Mucosa of gallbladder (tissue), 1 donor: ENCODE data around the gene GJA4. TPM values are rescaled to one million over a fixed set of nuclear protein-coding genes. Genes with fewer than 3 reads are reported as not detected.
"Not testable (repeated sequence)": the region's sequence is repeated elsewhere in the genome, so short reads cannot be mapped to it uniquely, and the experiment has no call there.

Experiments used
- DNase-seq: peaks from one replicate; pipeline ENCODE4 v3.0.0-alpha.2; 2020; ENCODE audit warnings: low spot score
- total RNA-seq: library from RNA; stranded (reverse); gene quantifications from one replicate; pipeline ENCODE4 v1.2.1, GENCODE V29; 2021
- donor health status: DM: no; HTN: no; CAD: no.

The GJA4 gene
- total RNA-seq, 1 donor from 2014 or later: 9.0 TPM

DNA sequence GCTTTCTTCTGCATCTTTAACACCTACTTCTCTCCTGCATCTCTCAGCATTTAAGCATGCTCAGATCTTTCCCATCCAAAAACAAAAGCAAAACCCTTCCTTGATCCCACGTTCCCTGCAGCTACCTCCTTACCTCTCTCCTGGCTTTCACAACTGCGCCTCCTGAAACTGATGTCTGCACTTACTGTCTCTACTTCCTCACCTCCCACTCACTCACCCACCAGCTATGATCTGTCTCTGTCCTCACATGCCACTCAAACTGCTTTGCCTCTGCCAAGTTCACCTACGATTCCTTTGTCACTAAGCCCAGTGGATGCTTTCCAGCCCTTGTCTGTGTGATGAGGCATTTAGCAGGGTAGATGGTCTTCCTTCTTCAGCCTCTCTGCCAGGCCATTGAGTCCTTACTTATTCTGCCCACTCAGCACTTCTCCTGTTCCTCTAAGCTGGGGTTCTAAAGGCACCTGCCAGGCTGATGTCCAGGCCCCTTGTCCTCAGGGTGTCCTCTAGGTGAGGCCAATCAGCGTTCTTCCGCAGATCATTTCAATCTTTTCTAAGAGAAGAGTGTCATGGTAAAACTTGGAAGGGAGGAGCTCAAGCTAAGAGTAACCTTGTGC, 21.8 kb upstream of the GJA4 start:
- no peak for DNase-seq

DNA sequence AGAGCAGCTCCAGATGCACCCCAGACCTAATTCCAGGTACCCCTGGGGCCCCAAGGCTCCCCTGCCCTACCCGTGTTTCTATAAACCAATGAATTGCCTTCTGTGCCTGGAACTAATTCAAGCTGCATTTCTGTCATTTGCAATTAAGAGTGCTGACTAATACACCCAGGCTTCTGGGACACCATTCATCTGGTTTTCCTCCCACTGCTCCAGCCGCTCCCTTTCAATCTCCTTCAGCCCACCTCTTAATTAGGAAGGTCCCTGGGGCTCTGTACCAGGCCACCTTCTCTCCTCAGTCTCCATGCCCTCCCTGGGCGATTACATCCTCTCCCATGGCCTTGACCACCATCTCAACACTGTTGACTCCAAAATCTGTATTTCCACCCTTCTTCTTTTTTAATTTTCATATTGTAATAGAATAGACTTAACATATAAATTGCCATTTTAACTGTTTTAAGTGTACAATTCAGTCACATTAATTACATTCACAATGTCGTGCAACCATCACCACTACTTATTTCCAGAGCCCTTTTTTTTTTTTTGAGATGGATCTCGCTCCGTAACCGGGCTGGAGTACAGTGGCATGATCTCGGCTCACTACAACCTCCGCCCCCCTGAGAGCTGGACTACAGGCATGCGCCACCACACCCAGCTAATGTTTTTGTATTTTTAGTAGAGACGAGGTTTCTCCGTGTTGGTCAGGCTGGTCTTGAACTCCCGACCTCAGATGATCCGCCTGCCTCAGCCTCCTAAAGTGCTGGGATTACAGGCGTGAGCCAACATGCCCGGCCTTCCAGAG, 21.0 kb upstream of the GJA4 start:
- no peak for DNase-seq

DNA sequence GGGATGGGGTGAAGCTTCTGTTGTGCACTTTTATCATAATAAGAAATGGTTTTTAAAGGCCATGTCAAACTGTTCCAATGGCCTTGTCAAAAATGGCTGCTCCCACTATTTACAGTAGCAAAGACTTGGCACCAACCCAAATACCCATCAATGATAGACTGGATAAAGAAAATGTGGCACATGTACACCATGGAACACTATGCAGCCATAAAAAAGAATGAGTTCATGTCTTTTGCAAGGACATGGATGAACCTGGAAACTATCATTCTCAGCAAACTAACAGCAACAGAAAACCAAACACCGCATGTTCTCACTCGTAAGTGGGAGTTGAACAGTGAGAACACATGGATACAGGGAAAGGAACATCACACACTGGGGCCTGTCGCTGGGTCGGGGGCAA, 19.7 kb upstream of the GJA4 start:
- DNase-seq: not testable (repeated sequence)

DNA sequence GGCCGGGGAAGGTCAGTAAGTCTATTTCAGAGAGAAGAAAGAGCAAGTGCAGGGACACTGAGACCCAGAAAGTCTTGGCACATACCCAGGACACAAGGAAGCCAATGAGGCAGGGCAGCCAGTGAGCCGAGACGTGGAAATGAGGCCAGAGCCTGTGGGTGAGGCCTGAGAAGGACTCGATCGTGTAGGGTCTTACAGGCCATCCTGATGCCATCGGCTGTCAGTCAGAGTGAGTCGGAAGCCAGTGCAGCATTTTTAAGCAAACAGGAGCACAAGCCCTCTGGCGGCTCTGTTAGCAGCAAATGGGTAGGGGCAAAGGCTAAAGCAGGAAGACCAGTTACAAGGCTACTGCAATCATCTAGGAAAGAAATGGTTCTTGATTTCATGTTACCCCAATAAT, 17.8 kb upstream of the GJA4 start:
- no peak for DNase-seq

DNA sequence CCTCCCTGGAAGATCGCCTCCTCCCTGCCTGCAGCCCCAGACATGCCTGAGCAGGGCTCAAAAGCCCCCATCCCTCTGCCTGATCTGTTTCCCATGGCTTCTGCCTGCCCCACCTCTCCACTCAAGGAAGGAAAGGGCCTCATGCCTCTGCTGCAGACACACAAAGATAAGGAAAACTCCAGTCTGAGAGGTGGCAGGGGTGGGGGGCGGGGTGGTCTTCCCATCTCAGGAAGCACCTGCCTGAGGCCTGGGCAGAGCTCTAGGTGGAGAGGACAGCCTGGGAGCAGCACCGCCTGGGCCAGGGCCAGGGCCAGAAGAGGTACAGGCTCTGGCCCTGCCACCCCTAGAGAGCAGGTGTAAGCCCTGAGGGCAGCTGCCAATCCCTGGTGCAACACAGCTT, 15.9 kb upstream of the GJA4 start:
- DNase-seq: no peak

DNA sequence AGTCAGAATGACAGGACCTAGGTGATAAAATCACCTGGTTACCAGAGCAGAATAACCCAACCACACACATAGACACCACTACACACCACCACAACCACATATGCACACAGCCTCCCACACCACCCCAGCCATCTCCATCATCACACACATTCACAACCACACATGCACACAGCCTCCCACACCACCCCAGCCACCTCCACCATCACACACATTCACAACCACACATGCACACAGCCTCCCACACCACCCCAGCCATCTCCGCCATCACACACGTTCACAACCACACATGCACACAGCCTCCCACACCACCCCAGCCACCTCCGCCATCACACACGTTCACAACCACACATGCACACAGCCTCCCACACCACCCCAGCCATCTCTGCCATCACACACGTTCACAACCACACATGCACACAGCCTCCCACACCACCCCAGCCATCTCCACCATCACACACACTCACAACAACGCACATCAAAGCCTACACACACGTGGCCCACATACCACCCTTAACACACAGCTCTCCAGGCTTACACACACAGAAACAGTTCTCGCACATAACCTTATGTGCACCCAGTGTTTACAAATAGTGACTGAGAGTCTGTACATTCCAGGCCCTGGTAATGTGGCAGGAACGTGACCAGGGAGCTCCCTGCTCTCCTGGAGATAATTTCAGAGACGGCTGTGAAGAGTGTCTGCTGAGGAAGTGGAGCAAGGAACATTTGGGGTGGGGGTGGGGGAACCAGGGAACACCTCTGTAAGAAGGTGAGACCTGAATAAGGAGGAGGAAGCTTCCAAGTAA, 15.1 kb upstream of the GJA4 start:
- DNase-seq: no peak

DNA sequence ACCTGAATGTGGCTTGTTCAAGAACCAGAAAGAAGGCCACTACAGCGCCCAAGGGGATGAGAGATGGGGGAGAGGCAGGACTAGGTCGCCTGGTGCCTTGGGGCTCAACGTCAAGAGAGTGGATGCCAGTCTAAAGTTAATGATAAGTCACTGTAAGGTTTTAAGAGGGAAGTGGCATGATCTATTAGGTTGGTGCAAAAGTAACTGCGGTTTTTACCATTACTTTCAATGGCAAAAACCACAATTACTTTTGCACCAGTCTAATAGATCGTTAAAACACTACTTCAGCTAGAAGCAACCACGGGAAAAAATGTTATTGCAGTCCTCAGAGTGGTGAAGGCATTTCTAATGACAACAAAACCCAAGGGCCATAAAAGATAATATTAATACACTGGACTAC, 14.4 kb upstream of the GJA4 start:
- DNase-seq: no peak

DNA sequence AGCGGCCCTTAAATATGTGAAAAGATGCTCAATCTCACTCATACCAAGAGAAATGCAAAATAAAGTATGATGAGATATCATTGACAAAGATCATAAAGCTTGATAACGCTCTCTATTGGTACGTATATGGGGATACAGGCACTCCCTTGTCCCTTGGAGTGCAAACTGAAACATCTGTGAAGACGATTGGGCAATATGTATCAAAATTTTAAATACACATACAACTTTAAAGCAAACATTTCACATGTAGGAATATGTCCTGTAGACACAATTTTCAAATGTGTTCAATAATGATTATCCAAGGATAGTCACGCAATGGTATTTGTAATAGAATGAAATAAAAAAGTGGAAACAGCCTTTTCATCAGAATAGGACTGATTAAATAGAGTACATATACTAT, 13.8 kb upstream of the GJA4 start:
- no peak for DNase-seq

DNA sequence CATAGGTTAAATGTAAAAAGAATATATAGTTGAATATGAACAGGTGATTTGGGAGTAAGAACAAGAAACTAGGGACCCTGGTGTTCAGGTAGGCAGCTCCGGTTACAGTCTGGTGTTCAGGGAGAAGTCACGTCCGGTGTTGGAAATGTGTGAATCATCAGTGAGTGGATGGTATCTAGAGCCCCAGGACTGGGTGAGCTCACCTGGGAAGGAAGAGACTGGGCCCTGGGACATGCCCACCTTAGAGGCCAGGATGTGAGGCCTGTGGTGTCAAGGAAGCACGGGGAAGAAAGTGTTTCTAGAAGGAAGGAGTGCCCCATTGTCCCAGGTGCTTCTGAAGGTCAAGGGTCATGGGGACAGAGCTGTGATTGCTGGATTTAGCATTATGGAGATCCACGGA, 13.3 kb upstream of the GJA4 start:
- DNase-seq: no peak

DNA sequence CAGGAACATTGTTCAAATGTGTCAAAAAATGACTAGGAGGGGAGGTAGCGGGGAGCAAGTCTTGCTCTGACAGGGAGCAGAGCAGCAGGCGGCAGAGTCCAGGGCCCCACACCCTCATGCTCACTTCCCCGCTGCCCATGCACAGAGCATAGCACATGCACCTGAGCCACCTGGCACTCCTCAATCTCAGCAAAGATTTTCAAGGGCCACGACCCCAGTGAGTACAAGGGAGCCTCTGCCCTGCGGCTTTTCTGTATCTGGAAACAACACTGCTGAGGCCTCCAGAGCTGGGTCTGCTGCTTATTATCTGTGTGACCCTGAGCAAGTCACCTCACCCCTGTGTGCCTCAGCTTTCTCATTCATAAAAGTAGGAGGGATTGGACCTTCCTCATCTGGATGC, 12.8 kb upstream of the GJA4 start:
- no peak for DNase-seq

DNA sequence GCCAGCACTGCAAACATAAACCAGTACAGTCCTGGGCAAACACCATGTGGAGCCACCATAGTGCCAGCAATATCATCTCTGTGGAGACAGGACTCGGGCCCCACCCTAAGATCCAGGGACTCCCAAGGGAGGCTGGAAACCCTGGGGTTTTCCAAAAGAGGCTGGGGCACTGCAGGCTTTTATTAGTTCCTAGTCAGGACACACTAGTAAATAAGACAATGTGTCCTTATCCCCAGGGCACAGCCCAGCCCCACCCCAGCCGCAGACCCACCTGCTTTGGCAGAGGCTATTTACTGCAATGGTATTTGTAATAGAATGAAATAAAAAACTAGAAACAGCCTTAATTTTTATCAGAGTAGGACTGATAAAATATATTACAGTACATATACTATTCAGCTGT, 12.3 kb upstream of the GJA4 start:
- DNase-seq: no peak

DNA sequence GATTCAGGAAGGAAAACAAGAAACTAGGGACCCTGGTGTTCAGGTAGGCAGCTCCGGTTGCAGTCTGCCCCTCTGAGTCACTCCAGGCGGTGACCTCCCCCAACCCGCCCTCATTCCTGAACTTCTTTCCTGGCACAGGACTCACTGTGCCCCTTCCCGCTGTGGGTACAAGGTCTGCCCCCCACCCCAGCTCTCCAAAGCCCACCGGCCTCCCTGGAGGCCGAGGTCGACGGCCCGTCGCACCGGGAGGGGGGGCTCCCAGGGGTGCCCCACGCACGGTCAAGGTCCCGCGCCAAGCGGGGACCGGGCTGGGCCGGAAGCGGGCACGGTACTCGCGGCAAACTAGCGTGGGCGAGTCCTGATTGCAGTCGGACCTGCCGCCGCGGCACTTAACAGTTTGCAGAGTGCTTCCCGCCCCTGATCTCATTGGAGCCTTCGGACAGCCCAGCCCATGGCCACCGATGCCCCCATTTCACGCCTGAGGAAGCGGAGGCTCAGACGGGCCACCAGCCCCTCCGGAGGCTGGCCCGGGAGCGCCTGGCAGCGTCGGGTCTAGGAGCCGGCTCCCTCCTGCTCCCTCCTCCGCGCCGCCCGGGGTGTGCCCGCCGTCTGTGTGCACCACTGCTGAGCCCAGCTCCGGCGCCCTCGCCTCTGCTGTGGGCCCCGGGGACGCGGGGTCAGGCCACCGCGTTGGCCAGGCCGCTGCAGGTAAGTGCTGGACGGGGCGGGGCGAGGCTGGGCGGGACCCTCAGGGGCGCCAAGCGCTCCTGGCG, 11.5 kb upstream of the GJA4 start, which contains the start of gene GJB3:
Gene GJB3 (plus strand): TSS at position 144 of the 773 bp plus-strand sequence. CDS start 3,549 bp downstream, outside the sequence.
- DNase-seq: no peak

DNA sequence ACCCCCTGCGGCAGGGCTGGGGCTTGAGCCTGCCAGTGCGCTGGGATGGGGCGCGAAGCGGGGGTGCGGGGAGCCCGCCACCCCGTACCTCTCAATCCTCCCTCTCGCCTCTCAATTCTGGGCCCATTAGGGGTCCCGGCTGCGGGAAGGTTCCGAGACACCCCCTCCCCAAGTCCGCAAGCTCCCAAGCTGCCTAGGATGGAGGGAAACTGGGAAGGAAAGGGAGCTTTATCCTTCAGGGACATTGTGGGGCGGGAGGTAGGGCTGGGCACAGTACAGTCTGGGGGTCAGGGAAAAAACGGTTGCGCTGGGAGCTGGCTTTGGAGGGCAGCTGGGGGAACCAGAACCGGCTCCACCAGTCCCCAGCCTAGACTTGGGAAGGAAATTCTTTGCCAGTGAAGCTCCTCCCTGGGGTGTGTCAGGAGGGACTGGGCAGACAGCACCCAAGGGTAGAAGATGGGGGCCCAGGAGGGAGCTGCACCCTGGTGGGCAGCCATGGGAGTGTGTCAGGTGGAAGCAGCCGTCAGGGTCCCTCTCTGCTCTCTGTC, 10.9 kb upstream of the GJA4 start:
- DNase-seq: peak; percentile 58

DNA sequence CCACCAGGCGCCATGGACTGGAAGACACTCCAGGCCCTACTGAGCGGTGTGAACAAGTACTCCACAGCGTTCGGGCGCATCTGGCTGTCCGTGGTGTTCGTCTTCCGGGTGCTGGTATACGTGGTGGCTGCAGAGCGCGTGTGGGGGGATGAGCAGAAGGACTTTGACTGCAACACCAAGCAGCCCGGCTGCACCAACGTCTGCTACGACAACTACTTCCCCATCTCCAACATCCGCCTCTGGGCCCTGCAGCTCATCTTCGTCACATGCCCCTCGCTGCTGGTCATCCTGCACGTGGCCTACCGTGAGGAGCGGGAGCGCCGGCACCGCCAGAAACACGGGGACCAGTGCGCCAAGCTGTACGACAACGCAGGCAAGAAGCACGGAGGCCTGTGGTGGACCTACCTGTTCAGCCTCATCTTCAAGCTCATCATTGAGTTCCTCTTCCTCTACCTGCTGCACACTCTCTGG, 8.0 kb upstream of the GJA4 start:
- no peak for DNase-seq

DNA sequence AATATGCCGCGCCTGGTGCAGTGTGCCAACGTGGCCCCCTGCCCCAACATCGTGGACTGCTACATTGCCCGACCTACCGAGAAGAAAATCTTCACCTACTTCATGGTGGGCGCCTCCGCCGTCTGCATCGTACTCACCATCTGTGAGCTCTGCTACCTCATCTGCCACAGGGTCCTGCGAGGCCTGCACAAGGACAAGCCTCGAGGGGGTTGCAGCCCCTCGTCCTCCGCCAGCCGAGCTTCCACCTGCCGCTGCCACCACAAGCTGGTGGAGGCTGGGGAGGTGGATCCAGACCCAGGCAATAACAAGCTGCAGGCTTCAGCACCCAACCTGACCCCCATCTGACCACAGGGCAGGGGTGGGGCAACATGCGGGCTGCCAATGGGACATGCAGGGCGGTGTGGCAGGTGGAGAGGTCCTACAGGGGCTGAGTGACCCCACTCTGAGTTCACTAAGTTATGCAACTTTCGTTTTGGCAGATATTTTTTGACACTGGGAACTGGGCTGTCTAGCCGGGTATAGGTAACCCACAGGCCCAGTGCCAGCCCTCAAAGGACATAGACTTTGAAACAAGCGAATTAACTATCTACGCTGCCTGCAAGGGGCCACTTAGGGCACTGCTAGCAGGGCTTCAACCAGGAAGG, 7.4 kb upstream of the GJA4 start:
- DNase-seq: no peak

DNA sequence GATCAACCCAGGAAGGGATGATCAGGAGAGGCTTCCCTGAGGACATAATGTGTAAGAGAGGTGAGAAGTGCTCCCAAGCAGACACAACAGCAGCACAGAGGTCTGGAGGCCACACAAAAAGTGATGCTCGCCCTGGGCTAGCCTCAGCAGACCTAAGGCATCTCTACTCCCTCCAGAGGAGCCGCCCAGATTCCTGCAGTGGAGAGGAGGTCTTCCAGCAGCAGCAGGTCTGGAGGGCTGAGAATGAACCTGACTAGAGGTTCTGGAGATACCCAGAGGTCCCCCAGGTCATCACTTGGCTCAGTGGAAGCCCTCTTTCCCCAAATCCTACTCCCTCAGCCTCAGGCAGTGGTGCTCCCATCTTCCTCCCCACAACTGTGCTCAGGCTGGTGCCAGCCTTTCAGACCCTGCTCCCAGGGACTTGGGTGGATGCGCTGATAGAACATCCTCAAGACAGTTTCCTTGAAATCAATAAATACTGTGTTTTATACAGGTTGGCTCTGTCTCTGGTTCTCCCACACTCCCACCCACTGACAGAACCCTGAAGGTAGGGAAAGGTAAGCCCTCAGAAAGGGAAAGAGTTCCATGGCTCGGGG, 6.8 kb upstream of the GJA4 start:
- DNase-seq: no peak

DNA sequence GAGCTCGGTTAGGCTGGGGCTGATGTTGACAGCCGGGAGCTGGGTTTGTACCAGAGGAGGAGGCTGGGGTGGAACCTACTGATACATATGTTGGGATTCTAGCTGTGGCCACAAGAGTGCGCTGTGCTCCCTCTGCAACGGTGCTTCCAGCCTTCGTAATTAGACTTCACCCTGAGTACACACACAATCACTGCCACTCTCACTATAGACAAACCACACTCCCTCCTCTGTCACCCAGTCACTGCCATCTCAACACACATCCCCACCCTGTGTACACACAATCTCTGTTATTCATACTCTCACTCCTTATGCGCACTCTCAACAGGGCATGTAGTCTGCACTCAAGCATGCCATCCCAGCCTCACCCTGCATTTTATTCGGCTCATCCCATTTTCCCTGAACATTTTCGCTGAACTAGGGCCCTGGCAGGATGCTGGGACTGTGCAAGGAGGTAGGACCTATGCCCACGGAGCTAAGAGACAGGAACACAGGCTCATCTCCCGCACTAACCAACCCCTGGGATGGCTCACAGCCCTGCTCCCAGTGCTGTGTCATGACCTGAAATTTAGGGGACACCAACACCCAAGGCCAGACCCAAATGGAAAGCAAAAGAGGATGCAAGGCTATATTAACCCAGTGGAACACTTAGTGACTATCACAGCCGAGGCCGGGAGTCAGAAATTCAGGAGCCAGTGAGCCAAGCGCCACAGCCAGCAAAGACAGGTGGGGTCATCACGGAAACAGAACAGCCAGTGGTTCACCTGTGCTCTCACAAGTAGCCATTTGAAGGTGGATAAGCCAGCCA, 6.1 kb upstream of the GJA4 start:
- DNase-seq: peak; percentile 87

DNA sequence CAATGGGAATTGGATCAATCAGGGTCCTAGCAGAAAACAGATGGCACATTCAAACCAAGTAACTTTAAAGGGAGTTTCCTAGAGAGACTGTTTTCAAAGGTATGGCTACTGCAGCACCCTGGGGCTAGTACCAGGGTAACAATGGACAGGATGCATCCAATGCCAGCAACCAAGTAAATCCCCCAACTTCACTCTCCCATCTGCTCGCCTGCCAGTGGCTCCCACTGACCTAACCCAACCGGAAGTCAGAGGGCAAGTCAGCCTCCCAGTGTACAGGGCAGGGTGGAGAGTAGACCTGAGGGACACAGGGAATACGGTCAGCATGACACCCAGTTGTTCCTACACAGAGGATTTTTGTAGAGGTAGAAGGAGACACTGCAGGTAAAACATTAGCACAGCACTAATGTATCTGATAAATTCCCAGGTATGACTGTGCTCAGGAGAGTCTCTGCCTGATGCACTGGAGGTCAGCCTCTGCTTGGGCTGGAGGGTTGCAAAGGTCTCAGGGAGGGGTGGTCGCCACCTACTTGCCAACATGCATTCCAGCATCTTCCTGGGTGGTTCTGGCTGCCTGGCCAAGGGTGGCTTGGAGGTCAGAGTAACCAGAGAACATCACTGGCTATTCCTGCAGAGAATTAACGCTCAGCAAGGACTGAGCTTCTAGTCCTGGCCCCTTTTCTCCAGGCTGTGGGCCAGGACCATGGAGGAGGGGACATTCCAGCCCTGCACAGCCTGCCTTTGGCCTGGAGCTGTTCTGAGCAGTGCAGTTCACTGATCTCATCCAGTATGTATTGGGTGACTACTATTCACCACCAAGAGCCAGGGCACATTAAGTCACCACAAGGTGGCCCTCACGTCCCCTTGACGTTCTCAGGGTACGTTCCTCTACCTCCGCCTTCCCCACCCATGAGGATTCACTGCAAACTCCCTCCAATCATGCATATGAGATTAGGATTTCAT, 5.1 kb upstream of the GJA4 start:
- no peak for DNase-seq

DNA sequence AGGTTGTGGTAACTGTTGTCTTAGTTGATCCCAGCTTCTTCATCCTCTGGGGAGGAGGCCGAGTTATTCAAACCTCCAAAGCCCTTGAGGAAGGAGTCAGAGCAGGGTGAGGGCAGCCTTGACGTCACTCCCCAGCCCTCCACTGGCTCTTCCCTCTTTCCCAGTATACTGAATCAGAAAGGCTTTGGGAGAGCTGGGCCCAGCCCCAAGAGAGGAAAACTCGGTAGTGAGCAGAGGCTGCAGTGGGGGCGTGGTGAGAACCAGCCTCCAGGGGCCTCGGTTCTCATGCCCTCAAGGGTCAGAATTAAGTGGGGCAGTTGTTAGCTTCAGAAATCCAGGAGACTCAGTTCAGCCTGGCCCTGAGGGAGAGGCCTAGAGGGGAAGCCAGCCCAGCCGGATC, 1.8 kb upstream of the GJA4 start:
- DNase-seq: no peak
